Measurements from ENCODE around the gene SLC7A7.

- TF ChIP-seq, protein P1, sequence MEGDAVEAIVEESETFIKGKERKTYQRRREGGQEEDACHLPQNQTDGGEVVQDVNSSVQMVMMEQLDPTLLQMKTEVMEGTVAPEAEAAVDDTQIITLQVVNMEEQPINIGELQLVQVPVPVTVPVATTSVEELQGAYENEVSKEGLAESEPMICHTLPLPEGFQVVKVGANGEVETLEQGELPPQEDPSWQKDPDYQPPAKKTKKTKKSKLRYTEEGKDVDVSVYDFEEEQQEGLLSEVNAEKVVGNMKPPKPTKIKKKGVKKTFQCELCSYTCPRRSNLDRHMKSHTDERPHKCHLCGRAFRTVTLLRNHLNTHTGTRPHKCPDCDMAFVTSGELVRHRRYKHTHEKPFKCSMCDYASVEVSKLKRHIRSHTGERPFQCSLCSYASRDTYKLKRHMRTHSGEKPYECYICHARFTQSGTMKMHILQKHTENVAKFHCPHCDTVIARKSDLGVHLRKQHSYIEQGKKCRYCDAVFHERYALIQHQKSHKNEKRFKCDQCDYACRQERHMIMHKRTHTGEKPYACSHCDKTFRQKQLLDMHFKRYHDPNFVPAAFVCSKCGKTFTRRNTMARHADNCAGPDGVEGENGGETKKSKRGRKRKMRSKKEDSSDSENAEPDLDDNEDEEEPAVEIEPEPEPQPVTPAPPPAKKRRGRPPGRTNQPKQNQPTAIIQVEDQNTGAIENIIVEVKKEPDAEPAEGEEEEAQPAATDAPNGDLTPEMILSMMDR (conservative IDR thresholded peaks at IDR 0.05; ENCODE audit: low read depth, low read length) = peak; percentile 38
- no peak for TF ChIP-seq EZH2 (IDR thresholded peaks at IDR 0.05; ENCODE audit: borderline replicate concordance, low read depth, low read length, poor library complexity, severe bottlenecking)
These were observed 21.3 kb upstream of the SLC7A7 start, which contains the start of gene MMP14 for GRCh38 chr14:22836301-22837113.
